GM21825 (cell line): ENCODE measurements around the gene HLA-DQB2.
"Not testable (repeated sequence)": the region's sequence is repeated elsewhere in the genome, so short reads cannot be mapped to it uniquely, and the experiment has no call there.

ENCODE experiments used
- ATAC-seq: cut with Tn5 transposase; IDR thresholded peaks from one replicate; pipeline ENCODE4 v1.9.1; 2021; ENCODE audit warnings: mild to moderate bottlenecking, moderate library complexity; ENCODE audit not compliant: unreplicated experiment

The HLA-DQB2 gene

GRCh38 chr6:32763421-32763820, at the start of gene HLA-DQB2:
HLA-DQB2 (minus strand) TSS chr6:32763532; CDS start chr6:32763470, 62 bp downstream.
- no peak for ATAC-seq

- no peak for ATAC-seq
Measured at GRCh38 chr6:32809171-32809570, 45.8 kb upstream of the HLA-DQB2 start.

GRCh38 chr6:32807020-32807580, 43.8 kb upstream of the HLA-DQB2 start:
- ATAC-seq: no peak

- not testable (repeated sequence) for ATAC-seq
Measured at GRCh38 chr6:32805404-32805803, 42.1 kb upstream of the HLA-DQB2 start.

GRCh38 chr6:32803416-32803815, 40.1 kb upstream of the HLA-DQB2 start:
- no peak for ATAC-seq

GRCh38 chr6:32799740-32800139, 36.4 kb upstream of the HLA-DQB2 start:
- ATAC-seq: no peak

GRCh38 chr6:32799168-32799567, 35.8 kb upstream of the HLA-DQB2 start:
- ATAC-seq: no peak

- no peak for ATAC-seq
Measured at GRCh38 chr6:32796848-32797776, 33.8 kb upstream of the HLA-DQB2 start.

GRCh38 chr6:32794510-32794909, 31.2 kb upstream of the HLA-DQB2 start:
- no peak for ATAC-seq

GRCh38 chr6:32792901-32793435, 29.6 kb upstream of the HLA-DQB2 start:
- ATAC-seq: no peak

GRCh38 chr6:32790306-32790705, 27.0 kb upstream of the HLA-DQB2 start:
- ATAC-seq: no peak

GRCh38 chr6:32785781-32786533, 22.6 kb upstream of the HLA-DQB2 start:
- no peak for ATAC-seq

- not testable (repeated sequence) for ATAC-seq
Measured at GRCh38 chr6:32782923-32783322, 19.6 kb upstream of the HLA-DQB2 start.

GRCh38 chr6:32779036-32779435, 15.7 kb upstream of the HLA-DQB2 start:
- no peak for ATAC-seq

GRCh38 chr6:32775071-32775470, 11.7 kb upstream of the HLA-DQB2 start:
- ATAC-seq: no peak

GRCh38 chr6:32774426-32774825, 11.1 kb upstream of the HLA-DQB2 start:
- ATAC-seq: no peak

- ATAC-seq: no peak
Measured at GRCh38 chr6:32772656-32773055, 9.3 kb upstream of the HLA-DQB2 start.

GRCh38 chr6:32764048-32764447, 716 bp upstream of the HLA-DQB2 start:
- ATAC-seq: no peak

- no peak for ATAC-seq
Measured at GRCh38 chr6:32761548-32761947, 1.8 kb downstream of the HLA-DQB2 start.

GRCh38 chr6:32761072-32761471, 2.3 kb downstream of the HLA-DQB2 start:
- no peak for ATAC-seq

- no peak for ATAC-seq
Measured at GRCh38 chr6:32759669-32760068, 3.7 kb downstream of the HLA-DQB2 start.
